Stimulated activated CD8-positive, alpha-beta memory T cell treated with anti-CD3 and anti-CD28 coated beads, Interleukin-4, amount 100 ng/mL, for 24 hours (primary cell): ENCODE data around the gene XCR1.

ENCODE experiments used
- DNase-seq: peaks from one replicate; pipeline ENCODE4 v3.0.0-alpha.2; 2020; ENCODE audit warnings: low read depth

The XCR1 gene

DNA sequence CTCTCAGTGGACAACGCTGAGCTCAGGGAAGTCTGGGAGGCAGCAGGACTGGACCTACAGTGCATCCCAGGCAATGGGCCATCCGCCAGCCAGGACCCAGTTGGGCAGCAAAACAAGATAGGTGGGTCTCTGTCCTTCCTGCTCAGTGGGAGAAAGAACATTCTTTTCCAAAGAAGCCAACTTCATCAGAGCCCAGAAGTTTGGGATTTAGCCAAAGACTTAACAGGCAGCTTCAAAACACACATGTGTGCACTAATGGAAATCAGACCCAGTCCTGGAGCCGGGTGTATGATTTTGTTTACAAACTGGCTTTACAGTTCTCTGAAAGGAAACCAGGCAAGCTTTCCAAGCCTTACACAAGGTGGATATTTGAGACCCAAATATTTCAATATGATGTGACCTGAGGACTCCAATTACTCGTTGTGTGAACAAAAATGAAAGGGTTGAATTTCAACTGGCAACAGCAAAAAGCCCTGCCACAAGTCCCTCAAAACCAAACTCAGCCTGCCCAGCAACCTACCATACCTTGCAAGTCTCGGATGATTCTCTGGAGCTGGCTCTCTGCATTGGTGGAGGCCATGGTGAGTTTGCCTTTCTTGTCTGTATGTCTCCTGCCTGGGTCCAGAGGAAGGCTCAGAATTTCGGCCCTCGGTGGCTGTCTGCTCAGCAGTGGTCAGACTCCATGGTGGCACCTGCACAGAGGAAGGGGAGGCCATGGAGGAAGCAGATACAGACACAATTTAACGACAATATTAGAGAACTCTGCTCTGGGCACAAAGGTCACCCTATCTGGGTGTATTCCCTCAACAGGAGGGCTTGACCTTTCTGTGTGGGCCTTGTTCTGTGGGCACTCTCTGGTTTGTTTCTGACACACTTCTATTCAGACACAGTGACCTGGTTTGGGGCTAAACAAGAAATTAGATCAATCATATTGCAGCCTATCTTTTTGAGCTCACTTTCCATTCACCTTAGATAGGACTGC, 42.7 kb downstream of the XCR1 start:
- DNase-seq = no peak

DNA sequence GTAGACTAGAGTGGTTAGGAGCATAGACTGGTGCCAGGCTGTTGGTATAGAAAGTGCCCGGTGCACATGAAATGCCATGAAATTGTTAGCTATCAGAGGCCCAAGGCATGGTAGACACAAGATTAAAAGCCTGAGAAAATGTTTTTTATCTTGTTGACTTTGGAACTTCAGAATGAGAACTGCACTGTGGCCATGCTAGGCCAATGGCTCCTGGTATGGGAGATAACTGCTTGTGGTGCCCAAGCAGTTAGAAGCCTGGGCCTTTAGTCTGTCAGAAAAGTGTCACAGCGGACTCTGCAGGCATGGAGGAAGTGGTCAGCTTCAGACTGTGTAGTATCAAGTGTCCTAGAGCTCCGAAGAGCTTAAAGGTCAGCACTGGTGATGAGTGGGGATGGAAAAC, 43.5 kb downstream of the XCR1 start:
- DNase-seq = no peak

DNA sequence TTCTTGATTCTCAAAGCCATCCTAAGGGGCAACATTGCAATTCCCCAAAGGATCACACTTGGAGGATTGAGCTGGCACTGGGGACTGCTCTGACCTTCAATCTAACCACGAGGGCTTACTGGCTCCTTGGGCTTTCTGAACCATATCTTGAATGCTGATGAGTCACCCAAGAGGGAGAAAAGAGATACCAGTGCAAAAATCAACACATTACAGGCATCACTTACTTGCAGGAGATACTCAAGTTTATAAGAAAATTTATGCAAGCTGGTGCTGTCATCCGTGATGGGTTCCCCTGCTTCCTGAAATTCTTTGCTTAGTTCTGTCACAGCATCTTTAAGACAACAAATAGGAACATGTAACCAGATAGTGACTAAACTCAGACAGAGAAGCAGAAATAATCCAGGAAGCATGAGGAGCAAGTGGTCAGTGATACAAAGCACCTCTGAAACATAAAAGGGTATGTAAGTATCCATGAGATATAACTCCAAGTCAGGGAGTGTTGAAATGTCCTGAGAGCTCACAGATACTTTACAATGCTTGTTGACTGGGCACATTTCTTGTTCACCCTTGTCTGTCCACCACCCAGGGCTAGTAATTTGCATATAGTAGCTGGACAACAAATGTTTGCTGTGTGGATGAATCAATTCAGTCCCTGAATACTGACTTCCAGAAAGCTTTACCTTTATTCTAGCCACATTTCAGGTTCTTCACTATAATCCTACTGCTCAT, 45.8 kb downstream of the XCR1 start:
- DNase-seq = no peak

DNA sequence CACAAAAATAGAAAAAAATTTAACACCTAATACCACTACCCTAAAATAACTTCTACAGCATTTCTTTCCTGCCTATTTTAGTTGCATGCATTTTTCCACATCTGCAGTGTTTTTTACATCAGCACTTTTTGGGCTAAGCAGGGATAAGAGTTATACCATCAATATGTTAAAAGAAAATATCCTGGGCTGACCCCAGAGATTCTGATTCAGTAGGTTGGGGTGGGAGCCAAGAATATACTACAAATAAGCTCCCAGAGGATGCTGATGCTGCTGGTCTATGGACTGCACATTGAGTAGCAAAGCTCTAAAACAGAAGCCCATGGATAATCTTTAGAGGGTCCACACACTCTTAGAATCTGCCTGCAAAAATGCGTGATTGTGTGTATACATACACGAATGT, 46.5 kb downstream of the XCR1 start:
- no peak for DNase-seq

DNA sequence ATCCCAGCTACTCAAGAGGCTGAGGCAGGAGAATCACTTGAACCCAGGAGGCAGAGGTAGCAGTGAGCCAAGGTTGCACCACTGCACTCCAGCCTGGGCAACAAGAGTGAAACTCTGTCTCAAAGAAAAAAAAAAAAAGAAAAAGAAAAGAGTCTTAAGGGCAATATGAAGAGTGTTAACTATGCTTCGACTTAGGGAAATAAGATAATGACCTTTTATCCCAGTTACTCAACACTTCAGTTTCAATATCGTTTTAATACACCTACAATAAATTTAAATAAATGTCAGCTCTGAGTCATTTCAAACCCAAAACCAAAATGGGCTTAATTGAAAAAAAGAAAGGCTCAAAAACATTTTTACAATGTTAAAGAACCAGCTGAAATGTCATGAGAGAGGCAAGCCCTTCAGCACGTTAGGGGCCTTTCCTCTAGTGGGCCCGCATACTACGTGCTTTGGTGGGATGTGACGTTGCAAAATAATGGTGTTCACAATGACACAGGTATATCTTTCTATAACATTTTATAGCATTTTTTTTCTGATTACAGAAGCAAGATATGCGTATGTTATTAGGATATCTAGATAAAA, 47.0 kb downstream of the XCR1 start:
- no peak for DNase-seq

DNA sequence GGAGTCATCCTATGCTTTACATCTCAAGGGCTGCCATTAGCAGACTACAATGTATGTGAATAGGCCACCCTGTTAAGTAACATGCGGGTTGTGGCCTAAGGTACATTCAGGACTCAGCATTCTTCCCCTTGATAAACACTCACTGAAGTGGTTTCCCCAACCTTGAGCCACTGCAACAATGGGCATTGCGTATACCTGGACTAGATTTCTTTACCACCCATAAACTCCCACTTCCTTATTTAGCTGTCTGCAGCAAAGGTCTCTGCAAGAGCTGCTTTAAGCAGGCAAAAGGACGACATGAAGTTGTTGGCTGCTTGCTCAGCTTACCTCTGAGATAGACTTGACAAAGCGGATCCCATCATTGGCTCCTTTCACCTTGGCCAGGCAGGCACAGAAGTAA, 47.9 kb downstream of the XCR1 start:
- DNase-seq = no peak

DNA sequence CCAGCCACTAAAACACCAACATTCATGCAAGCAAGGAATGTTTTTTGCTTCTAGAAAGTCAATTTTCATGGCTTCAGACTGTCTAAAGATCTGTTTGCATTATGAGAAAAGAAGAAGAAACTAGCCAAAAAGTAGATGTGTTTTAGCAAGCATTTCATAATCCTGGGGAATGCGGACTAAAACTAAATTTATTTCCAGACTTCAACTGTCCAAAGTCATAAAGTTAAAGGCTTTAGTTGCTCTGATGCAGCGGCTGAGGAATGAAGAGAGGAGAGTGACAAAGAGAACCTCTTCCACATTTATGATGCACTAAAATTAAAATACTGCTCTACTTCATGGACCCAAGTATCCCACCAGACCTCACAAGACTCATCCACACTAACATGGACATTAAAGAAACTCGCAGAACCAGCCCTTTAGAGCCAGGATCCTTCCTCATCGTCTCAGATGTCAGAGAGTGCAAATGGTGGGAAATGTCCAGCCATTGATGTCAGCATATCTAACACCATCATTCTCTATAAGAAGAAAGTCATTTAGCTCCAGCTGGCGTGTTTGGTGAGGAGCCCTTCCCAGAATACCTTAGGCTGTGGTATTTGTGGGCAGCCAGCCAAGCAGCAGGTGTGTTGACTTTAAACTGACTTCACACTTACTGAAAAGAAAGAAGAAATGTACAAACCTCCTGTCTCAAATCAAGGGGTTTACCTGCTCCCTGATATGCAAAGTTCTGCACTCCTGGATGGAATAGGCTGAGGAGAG, 49.1 kb downstream of the XCR1 start:
- no peak for DNase-seq

DNA sequence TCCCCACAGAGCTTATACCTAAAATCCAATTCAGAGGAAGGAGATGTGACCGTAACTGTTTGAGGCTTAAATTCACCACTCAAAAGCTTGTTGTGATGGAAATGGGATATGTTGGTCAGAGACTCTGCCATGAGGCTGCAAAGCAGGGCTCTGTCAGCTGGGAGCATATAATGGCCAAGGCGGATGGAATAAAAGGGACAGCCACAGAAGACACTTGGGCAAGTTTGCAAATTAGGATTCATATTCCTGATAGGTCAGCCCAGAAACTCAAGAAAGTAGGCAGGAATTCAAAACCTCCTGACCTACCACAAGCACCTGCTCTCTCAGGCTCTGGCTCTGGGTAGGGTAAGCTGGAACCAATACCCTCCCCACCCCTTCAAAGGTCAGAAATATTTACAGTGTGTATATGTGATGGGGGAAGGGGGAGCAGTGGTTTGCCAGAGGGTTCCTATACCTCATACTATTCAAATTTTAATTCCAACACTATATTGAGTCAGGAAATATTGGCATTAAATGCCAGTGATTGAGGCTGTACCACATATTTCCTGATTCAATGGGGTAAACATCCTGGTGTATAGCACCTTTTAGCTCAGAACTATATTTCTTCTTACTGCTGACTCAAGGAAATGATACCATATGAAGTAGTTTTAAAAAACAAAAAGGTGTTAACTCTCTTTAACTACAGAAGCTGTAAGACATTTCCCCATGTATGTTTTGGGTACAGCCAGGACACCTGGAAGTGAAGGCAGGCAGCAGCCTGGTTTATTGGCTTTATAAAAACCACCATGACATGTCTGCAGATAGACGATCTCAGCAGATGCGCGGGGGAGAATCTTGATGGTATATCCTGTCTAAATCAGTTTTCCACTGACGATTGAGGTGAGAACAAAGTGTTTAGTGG, 50.8 kb downstream of the XCR1 start:
- no peak for DNase-seq

DNA sequence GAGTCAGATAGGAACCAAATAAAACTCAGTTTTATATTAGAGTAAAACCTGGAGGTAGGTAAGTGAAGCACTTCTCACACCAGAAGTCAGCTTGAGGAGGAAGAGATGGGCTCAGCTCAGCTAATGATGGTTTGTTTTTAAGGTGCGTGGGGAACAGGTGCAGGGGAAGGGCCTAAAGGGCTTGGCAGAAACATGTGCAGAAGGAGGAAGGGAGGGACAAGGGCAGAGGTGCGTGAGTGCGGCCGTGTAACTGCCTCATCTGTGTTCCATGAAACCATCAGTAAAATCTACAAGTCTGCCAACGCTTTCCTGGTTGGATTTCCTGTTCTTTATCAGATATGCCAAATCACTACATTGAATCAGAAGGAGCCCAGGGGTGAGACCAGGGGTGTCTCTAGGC, 51.6 kb downstream of the XCR1 start:
- DNase-seq = no peak

DNA sequence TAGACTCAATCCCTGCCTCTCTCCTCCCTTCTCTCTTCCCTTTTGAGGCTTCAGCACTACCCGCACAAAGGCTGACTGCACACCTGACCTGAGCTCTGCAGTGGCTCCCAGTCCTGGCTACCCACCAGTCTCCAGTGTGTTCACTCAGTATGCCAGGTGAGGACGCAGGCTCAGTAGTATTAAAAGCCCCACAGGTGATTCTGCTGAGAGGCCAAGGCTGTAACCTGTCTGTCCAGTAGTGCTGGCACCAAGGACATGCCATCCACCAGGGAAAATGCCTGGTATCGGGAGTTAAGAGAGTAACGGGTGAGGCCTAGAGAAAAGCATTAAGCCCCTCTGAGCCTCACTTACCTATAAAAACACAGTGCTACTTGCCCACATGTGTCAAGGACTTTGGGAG, 52.6 kb downstream of the XCR1 start:
- DNase-seq = no peak

DNA sequence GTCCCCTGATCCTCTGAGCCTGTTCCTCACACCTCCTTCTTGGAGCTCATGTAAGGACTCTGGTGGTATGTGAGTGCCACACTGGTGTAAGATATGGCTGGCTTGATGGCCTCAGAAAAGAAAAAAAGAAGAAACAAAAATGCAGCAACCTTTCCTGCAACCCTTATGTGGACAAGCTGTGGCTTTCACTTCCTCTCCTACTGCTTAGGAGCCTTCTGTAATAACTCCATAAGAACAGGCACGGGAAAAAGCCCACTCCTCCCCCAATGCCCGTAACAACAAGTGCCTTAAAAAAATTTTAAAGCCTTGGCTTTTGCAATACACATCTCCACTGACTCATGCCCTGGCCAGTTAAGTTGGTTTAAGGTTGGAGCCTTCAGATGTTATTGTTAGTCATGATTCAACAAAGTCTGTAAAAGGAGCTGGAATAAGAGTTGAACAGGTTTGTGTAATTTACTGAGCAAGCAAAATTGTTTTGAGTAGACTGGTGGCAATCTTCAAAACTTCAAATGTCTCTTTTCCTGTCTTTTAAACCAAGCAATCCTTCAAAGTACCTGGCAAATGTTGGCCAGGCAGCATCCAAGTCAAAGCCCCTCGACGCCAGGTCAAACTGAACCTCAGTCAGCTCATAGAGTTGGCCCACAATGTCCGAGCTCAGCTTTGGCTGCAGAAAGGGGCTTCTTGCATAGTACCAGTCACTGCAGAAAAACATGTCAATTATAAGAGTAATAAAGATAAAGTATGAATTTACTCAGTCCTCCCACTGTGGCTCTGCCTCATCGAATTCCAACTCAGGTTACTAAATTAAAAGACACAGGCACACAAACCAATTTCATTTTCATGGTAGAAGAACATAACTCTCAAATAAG, 54.5 kb downstream of the XCR1 start:
- DNase-seq = no peak

DNA sequence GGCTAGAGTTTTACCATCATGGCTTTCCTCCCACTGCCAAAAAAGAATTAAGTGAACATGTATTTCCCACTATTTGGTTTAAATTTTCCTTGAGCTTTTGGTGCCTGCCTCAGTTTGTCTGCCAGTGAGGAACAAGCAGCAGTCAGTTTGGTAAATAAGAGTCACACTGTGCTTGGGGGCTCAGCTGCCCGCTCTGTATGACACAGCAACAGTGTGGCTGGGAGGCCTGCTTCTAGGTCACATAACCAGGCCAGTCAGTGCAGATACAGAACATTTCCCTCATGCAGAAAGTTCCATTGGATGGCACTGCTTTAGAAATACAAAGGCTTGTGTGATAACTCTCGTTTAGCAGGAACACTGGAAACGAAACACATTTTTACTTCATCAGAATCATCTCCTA, 57.3 kb downstream of the XCR1 start:
- no peak for DNase-seq

DNA sequence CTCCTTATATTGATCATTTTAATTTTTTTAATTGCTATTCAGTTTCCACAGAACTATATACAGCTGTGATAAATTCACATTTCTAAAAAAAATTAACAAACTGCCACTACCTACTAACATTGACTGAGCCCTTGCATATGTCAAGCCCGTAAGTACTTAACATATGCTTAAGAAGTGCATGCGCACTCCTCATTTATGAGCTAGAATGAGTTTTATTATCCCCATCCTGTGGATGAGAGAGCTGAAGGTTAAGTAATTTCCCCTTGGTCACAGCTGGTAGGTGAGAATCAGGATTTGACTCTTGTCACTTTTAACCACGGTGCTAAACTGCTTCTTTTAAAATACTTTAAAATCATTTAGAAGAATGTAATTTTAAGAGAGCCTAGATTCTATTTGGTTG, 58.2 kb downstream of the XCR1 start:
- DNase-seq = no peak

DNA sequence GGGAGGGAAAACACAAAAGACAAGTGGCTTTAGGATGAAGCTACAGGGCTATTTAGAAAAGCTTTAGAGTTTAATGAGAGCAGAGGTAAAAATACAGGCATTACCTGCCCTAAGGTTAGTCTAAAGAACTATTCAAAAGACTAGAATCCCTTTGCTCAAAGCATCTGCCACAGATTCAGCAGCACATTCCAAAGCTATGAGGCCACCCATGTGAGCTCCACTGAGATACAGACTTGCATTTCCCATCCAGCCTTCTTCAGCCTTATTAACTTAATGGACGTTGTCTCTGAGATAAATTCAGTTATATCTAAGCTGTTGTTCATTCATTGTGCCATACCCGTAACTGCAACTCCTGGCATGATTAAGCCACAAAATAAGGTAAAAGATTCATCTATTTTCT, 58.6 kb downstream of the XCR1 start:
- no peak for DNase-seq

DNA sequence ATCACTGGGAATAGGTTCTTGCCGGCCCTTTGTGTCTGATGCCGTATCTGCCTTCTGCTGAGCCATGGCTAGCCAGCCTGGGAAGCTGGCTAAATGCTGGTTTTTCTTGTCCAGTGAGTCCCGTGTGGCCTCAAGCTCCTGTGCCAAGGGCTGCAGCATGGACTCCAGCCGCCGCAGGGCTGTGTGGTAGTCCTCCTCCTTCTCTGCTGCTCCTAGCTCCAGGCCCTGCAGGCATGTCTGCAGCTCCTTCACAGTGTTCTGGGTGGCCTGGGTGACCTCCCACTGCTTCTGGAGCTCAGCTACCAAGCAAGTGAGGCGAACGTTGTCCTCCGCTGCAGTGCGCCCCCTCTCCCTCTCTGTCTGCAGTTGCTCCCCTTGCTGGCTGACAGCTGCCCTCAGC, 59.1 kb downstream of the XCR1 start:
- no peak for DNase-seq

DNA sequence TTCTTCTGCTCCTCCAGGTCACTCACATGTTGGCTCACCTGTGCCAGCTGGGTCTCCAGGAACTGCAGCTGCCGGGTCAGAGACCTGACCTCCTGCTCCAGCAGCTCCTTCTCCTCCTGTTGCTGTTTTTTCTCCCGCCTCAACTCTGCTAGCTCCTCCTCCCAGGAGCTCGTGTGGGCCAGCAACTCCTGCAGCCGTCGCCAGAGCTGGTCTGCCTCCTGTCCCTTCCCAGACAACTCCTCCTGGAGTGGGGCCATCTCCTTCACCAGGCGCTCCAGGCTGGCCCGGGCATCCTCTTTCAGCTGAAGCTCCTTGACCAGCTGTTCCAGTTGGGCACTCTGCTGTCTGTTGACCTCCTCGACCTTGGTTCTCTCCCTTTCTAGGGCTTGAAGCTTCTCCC, 59.6 kb downstream of the XCR1 start:
- DNase-seq = no peak
